Panc1 (cell line): ENCODE data around the gene WNT1. TPM values are rescaled to one million over a fixed set of nuclear protein-coding genes. Genes with fewer than 3 reads are reported as not detected.

Experiments
- ATAC-seq: fragments of 200-7000 bp; cut with Tn5 transposase; 2 replicates; pipeline ENCODE4 v1.9.1; 2020; ENCODE audit warnings: mild to moderate bottlenecking, moderate library complexity
- BruUV-seq: library from RNA; stranded (reverse); fragments of 400-500 nt; replicated peaks from 2 replicates; lab custom pipeline; 2021; lab: Mats Ljungman, UMichigan
- CTCF ChIA-PET: fragments of 300-600 bp; sonication (Branson Sonifier 250); formaldehyde crosslinking; loops from one replicate; lab custom pipeline; 2022; ENCODE audit warnings: antibody characterized with exemption; lab: Charles Lee
- POLR2A ChIA-PET: fragments of 300-600 bp; sonication (Branson Sonifier 250); formaldehyde crosslinking; loops from one replicate; lab custom pipeline; 2022; ENCODE audit warnings: antibody characterized with exemption; lab: Charles Lee
- DNase-seq: peaks from one replicate; pipeline ENCODE4 v3.0.0-alpha.2; 2010; ENCODE audit warnings: low read depth, low spot score
- H3K27ac ChIP-seq: 2 replicates; pipeline ENCODE4 v1.5.1; 2011; ENCODE audit warnings: mild to moderate bottlenecking, low read length, inconsistent platforms
- H3K27me3 ChIP-seq: fragments of 200-500 bp; sonication (Bioruptor generic); 2 replicates; pipeline ENCODE4 v1.6.0; 2014; ENCODE audit warnings: low read length, inconsistent platforms; ENCODE audit not compliant: control insufficient read depth, insufficient read depth
- H3K36me3 ChIP-seq: fragments of 200-500 bp; sonication (Bioruptor generic); 2 replicates; pipeline ENCODE4 v1.5.1; 2014; ENCODE audit warnings: inconsistent platforms, mild to moderate bottlenecking, low read length, moderate library complexity; ENCODE audit not compliant: control insufficient read depth, insufficient read depth
- H3K4me1 ChIP-seq: 2 replicates; pipeline ENCODE4 v1.5.1; 2011; ENCODE audit warnings: inconsistent platforms, mild to moderate bottlenecking, low read length, moderate library complexity; ENCODE audit not compliant: control insufficient read depth, insufficient read depth
- H3K4me3 ChIP-seq, 2 experiments: 2 replicates each; pipeline ENCODE4 v1.5.1; 2011 to 2012; ENCODE audit warnings: low read depth in 2 of 2, low read length in 2 of 2, mild to moderate bottlenecking in 2 of 2, inconsistent platforms in 1 of 2, moderate library complexity in 1 of 2
- H3K9me3 ChIP-seq: fragments of 200-500 bp; sonication (Bioruptor generic); 2 replicates; pipeline ENCODE4 v1.5.1; 2014; ENCODE audit warnings: low read depth, mild to moderate bottlenecking, inconsistent platforms, low read length, moderate library complexity; ENCODE audit not compliant: control insufficient read depth, insufficient read depth
- CTCF ChIP-seq: fragments of 450-650 bp; IDR thresholded peaks from 2 replicates; pipeline ENCODE4 v1.5.1; 2017; ENCODE audit warnings: mild to moderate bottlenecking
- POLR2AphosphoS5 ChIP-seq: IDR thresholded peaks from 2 replicates; pipeline ENCODE4 v1.6.1; 2012; ENCODE audit warnings: mild to moderate bottlenecking, low read depth, low read length, moderate library complexity
- REST ChIP-seq, 2 experiments: IDR thresholded peaks; 2 replicates each; pipeline ENCODE4 v1.6.1; 2011 to 2012; ENCODE audit warnings: low read depth in 2 of 2, control low read depth in 1 of 2, low read length in 1 of 2, mild to moderate bottlenecking in 1 of 2, moderate library complexity in 1 of 2; ENCODE audit not compliant: insufficient read depth in 1 of 2
- SIN3A ChIP-seq: IDR thresholded peaks from 2 replicates; pipeline ENCODE4 v1.6.1; 2012; ENCODE audit warnings: low read depth, mild to moderate bottlenecking, low read length, moderate library complexity, borderline replicate concordance; ENCODE audit not compliant: insufficient read depth
- TCF7L2 ChIP-seq: IDR thresholded peaks from 2 replicates; pipeline ENCODE4 v1.6.1; 2011; ENCODE audit warnings: mild to moderate bottlenecking, low read depth, low read length, inconsistent platforms
- in situ Hi-C: cut with HindIII; loops from 2 replicates; pipeline ENCODE4 v1.10.0; 2016; ENCODE audit warnings: low sequenced_read_pairs, low pct_unique_long_range_greater_than_20kb
- intact Hi-C: fragments of 100-400 bp; cut with micrococcal nuclease; formaldehyde crosslinking; loops from one replicate; pipeline ENCODE4 v1.10.0; 2022; ENCODE audit not compliant: unreplicated experiment
- total RNA-seq: library from RNA; stranded (reverse); gene quantifications from one replicate; pipeline ENCODE4 v1.2.1, GENCODE V29; 2021; ENCODE audit not compliant: unreplicated experiment

WNT1 gene
- total RNA-seq, 1 experiment from 2014 or later, result not detected

- CTCF ChIA-PET, result interaction anchor here (0.6 to 0.8 kb wide), 3 partner anchors 18 to 76 kb away, joined by 3 to 6 read pairs (median 4); no protein-coding TSS in a partner anchor
- POLR2A ChIA-PET, result interaction anchor here (0.5 to 0.6 kb wide), 2 partner anchors 32 to 451 kb away, joined by 4 to 5 read pairs; no protein-coding TSS in a partner anchor
- no peak for DNase-seq
- Histone ChIP-seq H3K4me3 (no peak overlapping the region), H3K4me1 (peaks cover 13% of the 10 kb centered on the region), H3K36me3 (peaks cover 6% of the 10 kb centered on the region; the same call in 1 of the 2 replicates), H3K9me3 (no peaks in the 10 kb centered on the region), H3K27ac (no peak overlapping the region), H3K27me3 (no peaks in the 10 kb centered on the region)
- BruUV-seq, result no TSS peak
- no peak for ATAC-seq
- no peak for TF ChIP-seq CTCF
- intact Hi-C loops (no loop called here), in situ Hi-C loops (no loop called here)
These were observed 37.1 kb downstream of the WNT1 start for GRCh38 chr12:49015196-49015595.

- H3K27me3 ChIP-seq, result no peaks in the 10 kb centered on the region
- intact Hi-C loops (no loop called here), in situ Hi-C loops (no loop called here)
- no TSS peak for BruUV-seq
- peaks cover 9% of the 10 kb centered on the region; the same call in 1 of the 2 replicates for H3K36me3 ChIP-seq
- CTCF ChIA-PET, result no interaction called here
- peak overlapping the region; percentile 90 for H3K27ac ChIP-seq
- peaks cover 15% of the 10 kb centered on the region for H3K4me1 ChIP-seq
- POLR2A ChIA-PET, result no interaction called here
- no peak for DNase-seq
- H3K4me3 ChIP-seq, result peak overlapping the region; percentile 96 to 98
- H3K9me3 ChIP-seq, result no peaks in the 10 kb centered on the region
- 0 out of 2 replicates have a peak, but pooled peaks have one; percentile 1 for ATAC-seq
- TF ChIP-seq POLR2AphosphoS5, result no peak
- no peak for TF ChIP-seq SIN3A
- no peak for TF ChIP-seq TCF7L2
- TF ChIP-seq REST (IDR thresholded peaks at IDR 0.05; ENCODE audit: insufficient read depth in 1 of 2, low read depth in 2 of 2, low read length in 1 of 2), result no peak
- no peak for TF ChIP-seq CTCF
These were observed 39.8 kb downstream of the WNT1 start for GRCh38 chr12:49017891-49018260.
